ENCODE measurements around the gene DHX40.

Gene DHX40

DNA sequence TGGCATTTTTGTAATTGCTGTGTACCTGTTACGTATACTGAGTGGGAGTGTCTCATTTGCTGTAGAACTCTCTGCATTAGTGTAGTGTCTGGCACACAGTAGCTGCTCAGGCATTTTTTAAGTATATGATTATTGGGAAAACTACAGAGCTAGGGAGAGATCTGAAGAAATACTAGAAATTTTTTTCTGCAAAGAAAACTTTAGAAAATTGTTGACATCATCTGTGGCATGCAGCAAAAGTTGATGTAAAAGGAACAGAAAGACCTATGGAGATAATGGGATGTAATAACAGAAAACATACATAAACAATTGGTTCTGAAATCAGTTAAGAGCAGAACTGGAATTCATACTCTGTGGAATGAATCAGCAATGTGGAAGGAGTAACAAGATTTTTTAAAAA is 65.9 kb downstream of the DHX40 start:
- no peak for TF ChIP-seq ZNF274 (IDR thresholded peaks at IDR 0.05; ENCODE audit: low read depth, low read length)
- no peak overlapping the region for H3K4me3 ChIP-seq (ENCODE audit: low read length)

DNA sequence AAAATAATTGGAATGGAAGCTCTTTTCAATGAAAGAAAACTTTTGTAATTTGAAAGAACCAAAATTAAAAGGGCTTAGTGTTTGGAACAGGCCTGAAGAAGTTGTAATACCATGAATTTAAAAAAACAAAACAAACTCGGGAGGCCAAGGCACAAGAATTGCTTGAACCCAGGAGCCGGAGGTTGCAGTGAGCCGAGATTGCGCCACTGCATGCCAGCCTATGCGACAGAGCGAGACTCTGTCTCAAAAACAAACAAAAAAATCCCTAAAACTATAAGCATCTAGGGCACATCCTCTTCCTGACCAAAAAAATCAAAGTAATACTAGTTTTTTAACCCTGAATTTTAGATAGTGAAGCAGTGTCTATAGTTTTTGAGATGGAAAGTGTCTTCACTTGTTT is 67.0 kb downstream of the DHX40 start:
- H3K4me3 ChIP-seq (ENCODE audit: low read length) = no peak overlapping the region

DNA sequence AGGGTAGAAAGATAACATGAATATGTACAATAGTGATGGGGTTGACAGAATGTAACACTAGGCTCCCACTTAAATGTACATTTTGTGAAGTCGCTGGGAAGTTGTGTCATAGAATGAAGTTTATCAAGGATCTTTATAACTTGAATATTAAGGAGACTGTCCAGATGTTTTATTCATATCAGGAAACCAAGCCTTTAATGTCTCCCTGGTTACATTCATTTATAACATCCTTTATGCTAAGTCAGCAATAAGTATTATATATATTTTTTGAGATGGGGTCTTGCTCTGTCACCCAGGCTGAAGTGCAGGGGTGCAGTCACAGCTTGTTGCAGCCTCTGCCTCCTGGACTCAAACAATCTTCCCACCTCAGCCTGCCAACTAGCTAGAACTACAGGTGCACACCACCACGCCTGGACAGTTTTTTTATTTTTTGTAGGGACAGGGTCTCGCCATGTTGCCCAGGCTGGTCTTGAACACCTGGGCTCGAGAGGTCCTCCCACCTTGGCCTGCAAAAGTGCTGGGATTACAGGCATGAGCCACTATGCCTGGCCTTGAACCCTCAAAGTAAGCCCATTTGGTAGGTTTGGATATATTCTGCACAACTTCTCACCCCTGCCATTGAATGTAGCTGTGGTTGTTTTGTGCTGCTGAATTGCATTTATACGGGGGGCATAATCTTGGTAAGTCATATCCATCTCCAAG is 68.4 kb downstream of the DHX40 start:
- H3K4me3 ChIP-seq (ENCODE audit: low read length) = no peak overlapping the region; the same call in 1 of the 2 replicates
- no peak for TF ChIP-seq ZNF274 (IDR thresholded peaks at IDR 0.05; ENCODE audit: low read depth, low read length)

More for the DNA sequence above, 67.0 kb downstream of the DHX40 start:
- no peak for TF ChIP-seq ZNF274 (IDR thresholded peaks at IDR 0.05; ENCODE audit: low read depth, low read length)

DNA sequence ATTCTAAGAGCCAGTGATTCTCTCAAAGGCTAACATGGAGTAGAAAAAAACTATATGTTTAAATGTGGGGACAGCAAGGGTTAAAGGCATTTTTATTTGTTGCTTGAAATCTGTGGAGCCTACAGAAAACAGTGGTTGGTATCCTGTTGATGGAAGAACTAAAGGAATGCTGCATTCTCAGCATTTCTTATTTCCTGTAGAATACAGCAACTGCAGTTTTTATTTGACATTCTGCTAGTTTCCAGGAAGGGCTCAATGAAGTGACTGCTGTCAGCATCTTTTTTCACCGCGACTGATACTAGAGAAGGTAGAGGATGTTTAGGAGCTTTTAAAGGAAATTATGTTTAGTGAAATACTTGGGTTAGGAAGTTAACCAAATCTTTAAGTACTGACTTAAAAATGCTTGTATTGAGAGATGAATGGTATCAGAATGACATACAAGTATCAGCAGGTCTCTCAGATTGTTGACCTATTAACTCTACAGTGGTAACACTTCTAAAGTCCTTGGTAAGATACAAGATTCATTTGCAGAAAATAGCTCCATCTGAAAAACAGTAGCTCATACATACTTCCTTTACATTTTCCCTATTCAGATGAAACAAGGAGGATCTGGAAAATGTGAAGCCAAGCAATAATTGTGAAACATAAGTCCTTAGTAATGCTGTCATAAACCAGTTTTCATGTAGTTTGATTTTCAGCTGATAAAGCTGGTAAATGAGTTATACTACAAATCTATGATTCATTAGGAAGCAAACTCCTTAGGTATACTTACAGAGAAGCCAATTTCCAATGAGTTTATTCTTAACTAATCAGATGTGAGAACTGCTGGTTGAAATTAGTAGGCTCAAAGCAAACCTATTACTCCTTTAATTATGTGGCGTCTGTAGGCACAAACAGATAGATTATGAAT is 69.5 kb downstream of the DHX40 start:
- TF ChIP-seq ZNF274 (IDR thresholded peaks at IDR 0.05; ENCODE audit: low read depth, low read length) = no peak
- H3K4me3 ChIP-seq (ENCODE audit: low read length) = no peak overlapping the region

GRCh38 chr17:59637611-59638310 is 72.4 kb downstream of the DHX40 start:
- no peak for TF ChIP-seq ZNF274 (IDR thresholded peaks at IDR 0.05; ENCODE audit: low read depth, low read length)
- H3K4me3 ChIP-seq (ENCODE audit: low read length) = no peak overlapping the region

- TF ChIP-seq ZNF274 (IDR thresholded peaks at IDR 0.05; ENCODE audit: low read depth, low read length) = no peak
- H3K4me3 ChIP-seq (ENCODE audit: low read length) = no peak overlapping the region
These were observed 73.1 kb downstream of the DHX40 start for GRCh38 chr17:59638553-59638952.

GRCh38 chr17:59641799-59642484 is 76.5 kb downstream of the DHX40 start:
- peak overlapping the region; percentile 55; the same call in 1 of the 2 replicates for H3K4me3 ChIP-seq (ENCODE audit: low read length)
- no peak for TF ChIP-seq ZNF274 (IDR thresholded peaks at IDR 0.05; ENCODE audit: low read depth, low read length)

- H3K4me3 ChIP-seq (ENCODE audit: low read length) = no peak overlapping the region
These were observed 77.2 kb downstream of the DHX40 start for GRCh38 chr17:59642565-59642964.

DNA sequence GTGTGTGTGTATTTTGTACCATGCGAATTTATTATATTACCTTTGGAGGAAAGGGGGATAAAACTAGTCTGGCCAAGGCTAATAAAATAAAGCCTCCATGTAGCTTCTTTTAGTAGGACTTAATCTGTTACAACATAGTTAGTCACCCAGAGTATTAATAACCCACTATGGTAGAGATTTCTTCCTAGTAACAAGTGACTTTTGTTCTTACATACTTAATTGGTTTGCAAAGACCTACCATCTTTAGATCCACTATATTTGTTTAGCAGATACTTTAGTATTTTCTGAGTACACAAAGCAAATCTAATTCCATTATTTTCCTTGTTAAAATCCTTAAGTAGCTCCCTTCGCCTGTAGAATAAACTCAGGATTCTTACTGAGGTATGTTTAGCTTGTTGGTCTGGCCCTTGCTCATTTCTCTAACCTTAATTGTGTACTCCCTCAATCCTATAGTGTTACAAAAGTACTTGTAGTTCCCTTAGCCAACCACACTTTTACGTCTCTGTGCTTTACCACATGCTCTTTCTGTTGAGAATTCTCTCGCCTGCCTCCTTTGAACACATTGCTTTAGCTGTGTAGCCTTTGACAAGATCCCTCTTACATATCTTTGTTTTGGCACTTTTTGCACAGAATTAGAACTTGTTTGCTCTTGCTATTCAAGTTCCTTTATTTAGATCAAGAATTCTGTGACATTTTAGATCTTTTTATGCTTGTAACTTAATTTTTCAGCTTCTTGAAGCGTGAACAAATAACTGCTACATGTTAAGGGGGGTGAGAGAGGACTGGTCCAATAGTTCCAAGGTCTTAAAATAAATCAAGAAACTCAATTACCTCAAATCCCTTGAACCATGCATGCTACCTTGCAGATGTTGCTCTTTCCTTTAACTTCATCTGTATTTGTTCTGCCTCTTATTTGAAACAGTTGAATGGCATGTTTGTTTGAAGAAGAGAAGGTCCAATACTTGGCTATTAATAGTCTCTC is 78.0 kb downstream of the DHX40 start:
- no peak overlapping the region for H3K4me3 ChIP-seq (ENCODE audit: low read length)

More at GRCh38 chr17:59642565-59642964, 77.2 kb downstream of the DHX40 start:
- TF ChIP-seq ZNF274 (IDR thresholded peaks at IDR 0.05; ENCODE audit: low read depth, low read length) = no peak

GRCh38 chr17:59647288-59647687 is 81.9 kb downstream of the DHX40 start:
- no peak overlapping the region for H3K4me3 ChIP-seq (ENCODE audit: low read length)
- no peak for TF ChIP-seq ZNF274 (IDR thresholded peaks at IDR 0.05; ENCODE audit: low read depth, low read length)

More for the DNA sequence above, 78.0 kb downstream of the DHX40 start:
- no peak for TF ChIP-seq ZNF274 (IDR thresholded peaks at IDR 0.05; ENCODE audit: low read depth, low read length)

DNA sequence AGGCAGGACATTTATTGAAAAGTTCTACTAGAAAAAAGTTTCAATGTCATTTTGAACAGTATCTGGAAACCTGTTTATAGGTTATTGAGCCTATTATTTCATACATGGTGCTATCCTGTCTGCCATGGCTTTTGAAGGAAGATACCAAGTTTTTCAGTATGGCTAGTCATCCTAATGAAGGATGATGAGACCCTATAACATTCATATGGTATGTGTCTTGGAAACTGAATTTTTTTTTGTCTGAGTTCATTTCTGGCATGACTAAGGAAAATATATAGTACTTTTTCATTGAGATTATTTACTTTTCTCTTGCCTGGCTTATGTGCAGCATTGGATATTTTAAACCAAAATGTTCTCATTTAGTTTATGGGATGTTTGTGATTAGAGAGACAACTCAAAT is 84.5 kb downstream of the DHX40 start:
- no peak overlapping the region for H3K4me3 ChIP-seq (ENCODE audit: low read length)
- no peak for TF ChIP-seq ZNF274 (IDR thresholded peaks at IDR 0.05; ENCODE audit: low read depth, low read length)

DNA sequence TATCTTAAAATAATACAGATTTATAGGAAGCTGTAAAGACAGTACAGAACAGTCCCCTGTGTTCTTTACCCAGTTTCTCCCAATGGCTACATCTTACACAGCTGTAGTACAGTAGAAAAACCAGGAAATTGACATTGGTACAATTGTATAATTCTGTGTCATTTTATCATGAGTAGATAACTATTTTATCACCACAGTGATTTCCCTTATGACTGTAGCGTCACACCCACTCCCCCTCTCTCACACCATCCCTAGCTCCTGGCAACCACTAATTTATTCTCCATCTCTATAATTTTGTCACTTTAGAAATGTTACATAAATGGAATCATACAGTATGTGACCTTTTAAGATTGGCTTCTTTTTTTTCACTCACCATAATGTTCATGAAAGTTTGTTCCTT is 85.2 kb downstream of the DHX40 start:
- no peak overlapping the region for H3K4me3 ChIP-seq (ENCODE audit: low read length)
- no peak for TF ChIP-seq ZNF274 (IDR thresholded peaks at IDR 0.05; ENCODE audit: low read depth, low read length)

- H3K4me3 ChIP-seq (ENCODE audit: low read length) = no peak overlapping the region
- no peak for TF ChIP-seq ZNF274 (IDR thresholded peaks at IDR 0.05; ENCODE audit: low read depth, low read length)
These were observed 85.9 kb downstream of the DHX40 start for GRCh38 chr17:59651346-59651745.

Measured in GM08714 (cell line).